AG10803 (cell line): ENCODE results near the gene FOXN3.

Experiments
- DNase-seq: peaks from one replicate; pipeline ENCODE4 v3.0.0; 2010; ENCODE audit warnings: low read depth
- H3K4me3 ChIP-seq: 2 replicates; pipeline ENCODE4 v1.5.1; 2011; ENCODE audit warnings: mild to moderate bottlenecking, low read length, control low read depth
- CTCF ChIP-seq: conservative IDR thresholded peaks from 2 replicates; pipeline ENCODE4 v1.5.1; 2011; ENCODE audit warnings: mild to moderate bottlenecking, low read length, control low read depth, inconsistent platforms

Gene FOXN3

GRCh38 chr14:89417091-89417464 is at the start of gene FOXN3:
TSS of gene FOXN3 (minus strand) at chr14:89417233. CDS start at chr14:89412476, 4,757 bp downstream.
- no peak for TF ChIP-seq CTCF
- peak; percentile 88 for DNase-seq
- peak within 1 kb of the TSS; percentile 78 for H3K4me3 ChIP-seq

GRCh38 chr14:89466484-89466883 is 49.5 kb upstream of the FOXN3 start:
- no peak overlapping the region for H3K4me3 ChIP-seq
- no peak for TF ChIP-seq CTCF
- DNase-seq = no peak

- TF ChIP-seq CTCF = no peak
- no peak overlapping the region for H3K4me3 ChIP-seq
- no peak for DNase-seq
Observed at GRCh38 chr14:89465876-89466275, 48.8 kb upstream of the FOXN3 start.

- DNase-seq = no peak
- no peak overlapping the region for H3K4me3 ChIP-seq
- no peak for TF ChIP-seq CTCF
Observed at GRCh38 chr14:89461256-89461655, 44.2 kb upstream of the FOXN3 start.

GRCh38 chr14:89458713-89459420 is 41.8 kb upstream of the FOXN3 start:
- no peak for TF ChIP-seq CTCF
- DNase-seq = no peak

GRCh38 chr14:89457007-89457406 is 40.0 kb upstream of the FOXN3 start:
- no peak for TF ChIP-seq CTCF
- no peak overlapping the region for H3K4me3 ChIP-seq
- DNase-seq = no peak

More at GRCh38 chr14:89458713-89459420, 41.8 kb upstream of the FOXN3 start:
- H3K4me3 ChIP-seq = no peak overlapping the region

GRCh38 chr14:89455412-89455811 is 38.4 kb upstream of the FOXN3 start:
- TF ChIP-seq CTCF = no peak

More at GRCh38 chr14:89455412-89455811, 38.4 kb upstream of the FOXN3 start:
- H3K4me3 ChIP-seq = no peak overlapping the region
- no peak for DNase-seq
